ENCODE measurements around the gene ZNF823. TPM values are rescaled to one million over a fixed set of nuclear protein-coding genes. Genes with fewer than 3 reads are reported as not detected.

The ZNF823 gene
- total and polyA plus RNA-seq, 2 of the 13 experiments (the other 11 are each of a cell fraction or from before 2014, with no cell fraction given), result 5.7 to 11.7 TPM

DNA sequence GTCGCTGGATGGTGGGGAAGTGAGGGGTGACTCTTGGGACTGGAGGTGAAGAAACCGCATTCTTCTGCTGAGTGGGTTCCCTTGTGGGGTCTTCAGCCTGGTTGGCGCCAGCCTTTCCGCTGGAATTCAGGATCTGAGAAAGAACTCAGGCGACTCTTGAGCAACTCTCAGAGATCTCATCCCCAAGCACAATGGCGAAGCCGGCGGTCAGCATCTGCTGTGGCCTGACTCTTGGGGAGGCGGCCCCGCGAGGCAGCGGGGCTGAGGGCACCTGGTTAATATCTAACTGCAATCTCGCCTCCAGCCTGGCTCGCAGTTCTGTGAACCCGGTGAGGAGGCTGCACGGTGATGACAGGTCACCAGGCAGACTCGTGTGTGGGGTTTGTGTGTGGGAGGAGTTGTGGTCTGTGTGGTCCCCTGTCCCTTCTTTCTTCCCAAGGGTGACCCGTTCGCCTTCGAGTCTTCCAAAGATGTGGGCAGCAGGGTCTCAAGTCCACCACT lies 28.9 kb upstream of the ZNF823 start (continued):
- TF ChIP-seq ZNF629 (CRISPR knock-in tag; conservative IDR thresholded peaks at IDR 0.05), result no peak
- TF ChIP-seq, protein P1, sequence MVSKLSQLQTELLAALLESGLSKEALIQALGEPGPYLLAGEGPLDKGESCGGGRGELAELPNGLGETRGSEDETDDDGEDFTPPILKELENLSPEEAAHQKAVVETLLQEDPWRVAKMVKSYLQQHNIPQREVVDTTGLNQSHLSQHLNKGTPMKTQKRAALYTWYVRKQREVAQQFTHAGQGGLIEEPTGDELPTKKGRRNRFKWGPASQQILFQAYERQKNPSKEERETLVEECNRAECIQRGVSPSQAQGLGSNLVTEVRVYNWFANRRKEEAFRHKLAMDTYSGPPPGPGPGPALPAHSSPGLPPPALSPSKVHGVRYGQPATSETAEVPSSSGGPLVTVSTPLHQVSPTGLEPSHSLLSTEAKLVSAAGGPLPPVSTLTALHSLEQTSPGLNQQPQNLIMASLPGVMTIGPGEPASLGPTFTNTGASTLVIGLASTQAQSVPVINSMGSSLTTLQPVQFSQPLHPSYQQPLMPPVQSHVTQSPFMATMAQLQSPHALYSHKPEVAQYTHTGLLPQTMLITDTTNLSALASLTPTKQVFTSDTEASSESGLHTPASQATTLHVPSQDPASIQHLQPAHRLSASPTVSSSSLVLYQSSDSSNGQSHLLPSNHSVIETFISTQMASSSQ (IDR thresholded peaks at IDR 0.05; ENCODE audit: low read depth), result peak; percentile 88
- TF ChIP-seq, protein P1 (CRISPR knock-in tag; IDR thresholded peaks at IDR 0.05; ENCODE audit: borderline replicate concordance), result peak; percentile 91
- no peak for TF ChIP-seq KLF13 (CRISPR knock-in tag; IDR thresholded peaks at IDR 0.05)
- peak; percentile 26 for TF ChIP-seq FOXA3 (CRISPR knock-in tag; IDR thresholded peaks at IDR 0.05)
- TF ChIP-seq ZNF839 (CRISPR knock-in tag; IDR thresholded peaks at IDR 0.05; ENCODE audit: borderline replicate concordance), result no peak
- TF ChIP-seq, protein P2, sequence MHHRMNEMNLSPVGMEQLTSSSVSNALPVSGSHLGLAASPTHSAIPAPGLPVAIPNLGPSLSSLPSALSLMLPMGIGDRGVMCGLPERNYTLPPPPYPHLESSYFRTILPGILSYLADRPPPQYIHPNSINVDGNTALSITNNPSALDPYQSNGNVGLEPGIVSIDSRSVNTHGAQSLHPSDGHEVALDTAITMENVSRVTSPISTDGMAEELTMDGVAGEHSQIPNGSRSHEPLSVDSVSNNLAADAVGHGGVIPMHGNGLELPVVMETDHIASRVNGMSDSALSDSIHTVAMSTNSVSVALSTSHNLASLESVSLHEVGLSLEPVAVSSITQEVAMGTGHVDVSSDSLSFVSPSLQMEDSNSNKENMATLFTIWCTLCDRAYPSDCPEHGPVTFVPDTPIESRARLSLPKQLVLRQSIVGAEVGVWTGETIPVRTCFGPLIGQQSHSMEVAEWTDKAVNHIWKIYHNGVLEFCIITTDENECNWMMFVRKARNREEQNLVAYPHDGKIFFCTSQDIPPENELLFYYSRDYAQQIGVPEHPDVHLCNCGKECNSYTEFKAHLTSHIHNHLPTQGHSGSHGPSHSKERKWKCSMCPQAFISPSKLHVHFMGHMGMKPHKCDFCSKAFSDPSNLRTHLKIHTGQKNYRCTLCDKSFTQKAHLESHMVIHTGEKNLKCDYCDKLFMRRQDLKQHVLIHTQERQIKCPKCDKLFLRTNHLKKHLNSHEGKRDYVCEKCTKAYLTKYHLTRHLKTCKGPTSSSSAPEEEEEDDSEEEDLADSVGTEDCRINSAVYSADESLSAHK (CRISPR knock-in tag; IDR thresholded peaks at IDR 0.05; ENCODE audit: borderline replicate concordance), result no peak
- peak; percentile 69; the same call in 1 of the 2 replicates for TF ChIP-seq ERF (CRISPR knock-in tag; IDR thresholded peaks at IDR 0.05)
- TF ChIP-seq ZFYVE20 (CRISPR knock-in tag; IDR thresholded peaks at IDR 0.05; ENCODE audit: borderline replicate concordance, low read depth), result no peak
- no peak for TF ChIP-seq KLF6 (CRISPR knock-in tag; IDR thresholded peaks at IDR 0.05)
- no peak for TF ChIP-seq HHEX (CRISPR knock-in tag; IDR thresholded peaks at IDR 0.05)
